Upper lobe of left lung (tissue), 6 donors: Measurements from ENCODE around the gene KCNC1. TPM values are rescaled to one million over a fixed set of nuclear protein-coding genes. Genes with fewer than 3 reads are reported as not detected.

ENCODE experiments used
- ATAC-seq, 2 donors: fragments of 200-7000 bp; cut with Tn5 transposase; one replicate each; pipeline ENCODE4 v1.9.1; 2022; ENCODE audit warnings: mild to moderate bottlenecking in 2 of 2, moderate library complexity in 2 of 2; ENCODE audit not compliant: low FRiP score in 2 of 2
- DNase-seq, 2 donors: peaks; one replicate each; pipeline ENCODE4 v3.0.0-alpha.2; 2019 to 2020
- H3K27ac ChIP-seq, 4 donors: fragments of 200-600 bp; sonication (generic); one replicate each; pipeline ENCODE4 v1.5.1; 2016 to 2019
- H3K27me3 ChIP-seq, 4 donors: fragments of 200-600 bp; sonication (generic); one replicate each; pipeline ENCODE4 v1.5.1; 2017 to 2019
- H3K36me3 ChIP-seq, 4 donors: fragments of 200-600 bp; sonication (generic); one replicate each; pipeline ENCODE4 v1.5.1; 2016 to 2019
- H3K4me1 ChIP-seq, 4 donors: fragments of 200-600 bp; sonication (generic); one replicate each; pipeline ENCODE4 v1.5.1; 2018 to 2019
- H3K4me3 ChIP-seq, 4 donors: fragments of 200-600 bp; sonication (generic); one replicate each; pipeline ENCODE4 v1.5.1; 2017 to 2019; ENCODE audit warnings: mild to moderate bottlenecking in 2 of 4, moderate library complexity in 1 of 4
- H3K9me3 ChIP-seq, 4 donors: fragments of 200-600 bp; sonication (generic); one replicate each; pipeline ENCODE4 v1.5.1; 2018 to 2019
- CTCF ChIP-seq, 6 experiments: fragments of 450-650 bp in 4 of 6; fragments of 200-600 bp in 2 of 6; sonication (generic) in 2 of 6; IDR thresholded peaks; one replicate each; pipeline ENCODE4 v1.5.1; 2016 to 2019; ENCODE audit warnings: antibody characterized with exemption in 6 of 6
- EP300 ChIP-seq, 4 donors: sonication (generic); formaldehyde crosslinking; IDR thresholded peaks; one replicate each; pipeline ENCODE4 v1.5.1; 2017; ENCODE audit warnings: antibody characterized with exemption in 4 of 4, control low read depth in 2 of 4
- POLR2A ChIP-seq, 4 donors: fragments of 450-650 bp; IDR thresholded peaks; one replicate each; pipeline ENCODE4 v1.5.1; 2016 to 2017; ENCODE audit warnings: antibody characterized with exemption in 4 of 4, mild to moderate bottlenecking in 2 of 4
- POLR2AphosphoS5 ChIP-seq, 2 donors: sonication (generic); formaldehyde crosslinking; IDR thresholded peaks; one replicate each; pipeline ENCODE4 v1.5.1; 2017; ENCODE audit warnings: antibody characterized with exemption in 2 of 2
- WGBS, 2 donors: methylation state at CpG; one replicate each; pipeline ENCODE4 v1.1.5; 2017 to 2018; 5-methylcytosine and 5-hydroxymethylcytosine counted together
- total RNA-seq, 6 donors: library from RNA; depleted of rRNA in 4 of 6; stranded (reverse); fragments of >200 nt in 4 of 6; gene quantifications; one replicate each; pipeline versions ENCODE4 v1.1.0 to v1.2.1, GENCODE V29; 2016 to 2021
- donor health status: DM: no; HTN: no; CAD: no; lungs with moderate emphysema.
- donor health status: DM: no; HTN: yes; CAD: no; lungs with severe emphysema.

Gene KCNC1
- total RNA-seq, 6 donors from 2014 or later: not detected

GRCh38 chr11:17778352-17778751, 43.8 kb downstream of the KCNC1 start:
- TF ChIP-seq EP300 (IDR thresholded peaks at IDR 0.05): no peak
- no peak for TF ChIP-seq CTCF (IDR thresholded peaks at IDR 0.05)
- TF ChIP-seq POLR2AphosphoS5 (IDR thresholded peaks at IDR 0.05): no peak
- no peak for TF ChIP-seq POLR2A (IDR thresholded peaks at IDR 0.05)
- WGBS, 2 donors: 87 to 95% methylated on average over 5 of the region's 5 CpGs
- Histone ChIP-seq H3K36me3 (no peaks in the 10 kb centered on the region), H3K27me3 (no peaks in the 10 kb centered on the region), H3K9me3 (no peaks in the 10 kb centered on the region), H3K4me1 (no peaks in the 10 kb centered on the region), H3K27ac (no peak overlapping the region), H3K4me3 (no peak overlapping the region)
- DNase-seq (no peak), ATAC-seq (peak in 1 of 2 donors; percentile 7)

GRCh38 chr11:17778956-17779860, 44.6 kb downstream of the KCNC1 start:
- Histone ChIP-seq H3K27ac (no peak overlapping the region), H3K4me1 (no peaks in the 10 kb centered on the region), H3K4me3 (no peak overlapping the region), H3K36me3 (no peaks in the 10 kb centered on the region), H3K9me3 (no peaks in the 10 kb centered on the region), H3K27me3 (no peaks in the 10 kb centered on the region)
- DNase-seq (peak; percentile 15 to 82), ATAC-seq (no peak)
- WGBS, 2 donors: 93 to 95% methylated on average over 39 to 40 of the region's 40 CpGs
- TF ChIP-seq EP300 (IDR thresholded peaks at IDR 0.05) (no peak), POLR2AphosphoS5 (IDR thresholded peaks at IDR 0.05) (no peak), CTCF (IDR thresholded peaks at IDR 0.05) (no peak), POLR2A (IDR thresholded peaks at IDR 0.05) (no peak)

DNA sequence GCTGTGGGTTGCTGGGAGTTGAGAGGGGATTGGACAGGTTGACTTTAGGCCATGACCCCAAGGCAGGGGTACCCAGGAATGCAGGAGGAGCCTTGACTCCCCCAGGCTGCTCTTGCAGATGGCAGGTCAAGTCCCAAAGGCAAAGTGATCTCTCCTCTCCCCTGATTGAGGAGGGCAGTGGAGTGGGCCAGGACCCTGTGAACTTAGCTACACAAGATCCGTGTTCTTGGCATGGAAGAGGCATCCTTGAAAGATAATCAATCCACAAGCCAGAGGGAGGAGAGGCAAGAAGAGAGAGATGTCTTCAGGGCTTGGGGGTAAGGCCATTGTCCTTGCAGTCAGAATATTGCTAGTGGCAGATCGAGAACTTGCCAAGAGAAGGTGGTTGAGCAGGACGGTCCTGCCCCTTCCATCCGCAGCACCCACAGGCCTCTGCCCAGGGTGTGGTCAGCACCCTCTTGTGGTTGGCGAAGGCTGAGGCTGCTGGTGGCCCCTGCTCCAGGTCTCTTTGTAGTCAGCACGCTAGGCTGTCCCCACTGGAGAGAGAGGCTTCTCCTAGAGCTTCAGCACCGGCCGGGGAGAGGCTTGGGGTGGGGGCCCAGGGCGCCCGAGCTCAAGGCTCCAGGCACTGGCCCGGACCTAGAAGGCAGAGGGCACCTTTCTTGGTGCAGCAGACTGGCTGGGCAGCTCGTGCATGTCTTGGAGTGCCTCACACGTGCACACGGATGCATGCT, 45.4 kb downstream of the KCNC1 start:
- H3K27ac ChIP-seq: no peak overlapping the region
- no peak overlapping the region for H3K4me3 ChIP-seq
- no peaks in the 10 kb centered on the region for H3K9me3 ChIP-seq
- no peaks in the 10 kb centered on the region for H3K36me3 ChIP-seq
- DNase-seq: peak; percentile 14 to 58
- WGBS, 2 donors: 89 to 91% methylated on average over 7 to 14 of the region's 14 CpGs
- H3K4me1 ChIP-seq: no peaks in the 10 kb centered on the region
- no peak for ATAC-seq
- no peaks in the 10 kb centered on the region for H3K27me3 ChIP-seq
- no peak for TF ChIP-seq EP300 (IDR thresholded peaks at IDR 0.05)
- no peak for TF ChIP-seq POLR2A (IDR thresholded peaks at IDR 0.05)
- no peak for TF ChIP-seq CTCF (IDR thresholded peaks at IDR 0.05)
- no peak for TF ChIP-seq POLR2AphosphoS5 (IDR thresholded peaks at IDR 0.05)

DNA sequence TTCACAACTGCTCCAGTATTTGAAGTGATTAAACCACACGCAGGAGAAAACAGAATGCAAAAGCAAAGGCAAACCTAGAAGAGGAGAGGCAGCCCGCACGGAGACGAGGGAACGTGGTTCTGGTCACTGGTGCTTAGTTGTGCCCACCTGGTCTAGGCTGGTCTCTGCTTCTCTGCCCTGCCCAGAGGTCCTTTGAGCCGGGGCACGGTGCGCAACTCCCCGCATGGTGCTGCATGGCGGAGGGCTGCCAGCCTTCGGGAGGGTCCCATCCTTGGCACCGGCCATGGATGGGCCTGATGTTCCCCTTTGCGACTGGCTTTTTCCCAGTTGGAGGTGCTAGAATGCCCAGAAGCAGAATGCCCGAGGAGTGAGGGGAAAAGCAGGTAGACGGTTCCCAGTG, 46.1 kb downstream of the KCNC1 start:
- Histone ChIP-seq H3K9me3 (no peaks in the 10 kb centered on the region), H3K4me3 (no peak overlapping the region), H3K36me3 (no peaks in the 10 kb centered on the region), H3K4me1 (no peaks in the 10 kb centered on the region), H3K27ac (no peak overlapping the region), H3K27me3 (no peaks in the 10 kb centered on the region)
- TF ChIP-seq POLR2A (IDR thresholded peaks at IDR 0.05) (no peak), EP300 (IDR thresholded peaks at IDR 0.05) (no peak), POLR2AphosphoS5 (IDR thresholded peaks at IDR 0.05) (no peak), CTCF (IDR thresholded peaks at IDR 0.05) (no peak)
- DNase-seq (peak; percentile 15 to 66), ATAC-seq (no peak)
- 90 to 92% methylated on average over 12 to 15 of the region's 15 CpGs for WGBS, 2 donors
